ENCODE data around the gene IGLL1. TPM values are rescaled to one million over a fixed set of nuclear protein-coding genes. Genes with fewer than 3 reads are reported as not detected.

The IGLL1 gene
- polyA plus RNA-seq, 1 donor (not counting 4 experiments of a cell fraction or from before 2014, with no cell fraction given): not detected

- H3K9ac ChIP-seq (ENCODE audit: control insufficient read depth, extremely low read depth, insufficient read depth, low read length): no peak overlapping the region
- no peak overlapping the region for H3K4me3 ChIP-seq (ENCODE audit: control insufficient read depth in 2 of 3, extremely low read depth in 1 of 3, insufficient read depth in 2 of 3, low read depth in 1 of 3, low read length in 3 of 3)
- DNase-seq (ENCODE audit: low read depth, low spot score) (no peak), FAIRE-seq (no peak)
- no peaks in the 10 kb centered on the region for H3K36me3 ChIP-seq (ENCODE audit: control insufficient read depth in 2 of 2, extremely low read depth in 1 of 2, insufficient read depth in 2 of 2, low read length in 2 of 2)
- H3K9me3 ChIP-seq (ENCODE audit: control insufficient read depth, low read depth, low read length): no peaks in the 10 kb centered on the region
- H3K27ac ChIP-seq (ENCODE audit: control insufficient read depth, insufficient read depth, low read length): no peak overlapping the region
- no peaks in the 10 kb centered on the region for H3K79me2 ChIP-seq (ENCODE audit: control insufficient read depth, insufficient read depth, low read length)
- dilution Hi-C loops (cut with MboI; ENCODE audit: extremely low pct_ligation_motif_present, low sequenced_read_pairs): no loop called here
- no peak for TF ChIP-seq EZH2 (IDR thresholded peaks at IDR 0.05; ENCODE audit: low read length)
- TF ChIP-seq CTCF (optimal IDR thresholded peaks at IDR 0.05 in 1 of 3, IDR thresholded peaks at IDR 0.05 in 1 of 3, conservative IDR thresholded peaks at IDR 0.05 in 1 of 3; ENCODE audit: extremely low read depth in 1 of 3, insufficient read depth in 2 of 3, low read length in 3 of 3): no peak
- no peaks in the 10 kb centered on the region for H4K20me1 ChIP-seq (ENCODE audit: control insufficient read depth, extremely low read depth, insufficient read depth, low read length)
- no peaks in the 10 kb centered on the region for H3K9me1 ChIP-seq (ENCODE audit: control insufficient read depth, extremely low read depth, insufficient read depth, low read length)
- no peaks in the 10 kb centered on the region for H3K4me1 ChIP-seq (ENCODE audit: control insufficient read depth, extremely low read depth, insufficient read depth, low read length)
- no peak overlapping the region for H2AFZ ChIP-seq (ENCODE audit: control insufficient read depth, low read length)
- peaks cover 3% of the 10 kb centered on the region for H3K27me3 ChIP-seq (ENCODE audit: control insufficient read depth, extremely low read depth, insufficient read depth, low read length)
- no peak overlapping the region for H3K4me2 ChIP-seq (ENCODE audit: control insufficient read depth, extremely low read depth, insufficient read depth, low read depth, low read length)
These were observed 48.7 kb downstream of the IGLL1 start for GRCh38 chr22:23531283-23531956.

DNA sequence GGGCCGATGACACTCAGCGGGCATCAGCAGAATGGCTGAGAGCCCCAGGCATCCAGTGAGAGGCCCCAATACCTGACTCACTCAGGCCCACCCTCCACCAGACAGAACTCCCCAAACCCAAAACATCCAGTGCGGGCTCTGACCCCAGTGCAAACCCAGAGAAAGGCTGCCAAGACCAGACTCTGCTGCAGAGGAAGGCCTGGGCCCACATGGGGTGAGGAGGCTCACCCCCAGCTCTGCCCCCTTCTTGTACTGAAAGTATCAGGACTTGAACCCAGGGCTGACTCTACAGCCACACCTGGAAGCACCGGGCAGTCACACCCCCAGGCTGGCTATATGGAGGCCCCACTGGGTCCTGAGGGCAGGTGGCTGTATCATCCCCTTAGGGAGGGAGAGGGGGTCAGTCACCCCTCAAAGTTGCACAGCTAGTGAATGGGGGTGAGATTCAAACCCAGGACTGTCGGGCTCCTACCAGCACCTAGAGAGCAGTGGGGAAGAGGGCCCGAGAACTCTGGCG, 49.3 kb downstream of the IGLL1 start:
- Histone ChIP-seq H3K4me2 (ENCODE audit: control insufficient read depth, extremely low read depth, insufficient read depth, low read depth, low read length) (no peak overlapping the region), H2AFZ (ENCODE audit: control insufficient read depth, low read length) (no peak overlapping the region), H3K9me1 (ENCODE audit: control insufficient read depth, extremely low read depth, insufficient read depth, low read length) (no peaks in the 10 kb centered on the region), H3K4me3 (ENCODE audit: control insufficient read depth in 2 of 3, extremely low read depth in 1 of 3, insufficient read depth in 2 of 3, low read depth in 1 of 3, low read length in 3 of 3) (no peak overlapping the region), H3K27ac (ENCODE audit: control insufficient read depth, insufficient read depth, low read length) (no peak overlapping the region), H3K9ac (ENCODE audit: control insufficient read depth, extremely low read depth, insufficient read depth, low read length) (no peak overlapping the region), H3K79me2 (ENCODE audit: control insufficient read depth, insufficient read depth, low read length) (no peaks in the 10 kb centered on the region), H3K27me3 (ENCODE audit: control insufficient read depth, extremely low read depth, insufficient read depth, low read length) (peaks cover 3% of the 10 kb centered on the region), H3K36me3 (ENCODE audit: control insufficient read depth in 2 of 2, extremely low read depth in 1 of 2, insufficient read depth in 2 of 2, low read length in 2 of 2) (no peaks in the 10 kb centered on the region), H3K9me3 (ENCODE audit: control insufficient read depth, low read depth, low read length) (no peaks in the 10 kb centered on the region), H3K4me1 (ENCODE audit: control insufficient read depth, extremely low read depth, insufficient read depth, low read length) (no peaks in the 10 kb centered on the region), H4K20me1 (ENCODE audit: control insufficient read depth, extremely low read depth, insufficient read depth, low read length) (no peaks in the 10 kb centered on the region)
- FAIRE-seq (no peak), DNase-seq (ENCODE audit: low read depth, low spot score) (no peak)
- no peak for TF ChIP-seq EZH2 (IDR thresholded peaks at IDR 0.05; ENCODE audit: low read length)
- TF ChIP-seq CTCF (optimal IDR thresholded peaks at IDR 0.05 in 1 of 3, IDR thresholded peaks at IDR 0.05 in 1 of 3, conservative IDR thresholded peaks at IDR 0.05 in 1 of 3; ENCODE audit: extremely low read depth in 1 of 3, insufficient read depth in 2 of 3, low read length in 3 of 3): no peak
- dilution Hi-C loops (cut with MboI; ENCODE audit: extremely low pct_ligation_motif_present, low sequenced_read_pairs): no loop called here
